ENCODE results near the gene YKT6.

Gene YKT6

GRCh38 chr7:44210107-44210506, 9.3 kb downstream of the YKT6 start:
- TF ChIP-seq CTCF (conservative IDR thresholded peaks at IDR 0.05; ENCODE audit: low read depth, low read length) = no peak
- H3K4me3 ChIP-seq (ENCODE audit: low read length) = no peak overlapping the region
- no peak for DNase-seq (ENCODE audit: low read depth)

- TF ChIP-seq CTCF (conservative IDR thresholded peaks at IDR 0.05; ENCODE audit: low read depth, low read length) = no peak
- H3K4me3 ChIP-seq (ENCODE audit: low read length) = no peak overlapping the region
- DNase-seq (ENCODE audit: low read depth) = no peak
Observed at GRCh38 chr7:44211126-44211675, 10.4 kb downstream of the YKT6 start.

- TF ChIP-seq CTCF (conservative IDR thresholded peaks at IDR 0.05; ENCODE audit: low read depth, low read length) = no peak
- H3K4me3 ChIP-seq (ENCODE audit: low read length) = no peak overlapping the region
- DNase-seq (ENCODE audit: low read depth) = no peak
Observed at GRCh38 chr7:44212018-44212417, 11.2 kb downstream of the YKT6 start.

GRCh38 chr7:44212581-44213184, 11.9 kb downstream of the YKT6 start:
- DNase-seq (ENCODE audit: low read depth) = no peak
- no peak for TF ChIP-seq CTCF (conservative IDR thresholded peaks at IDR 0.05; ENCODE audit: low read depth, low read length)
- no peak overlapping the region for H3K4me3 ChIP-seq (ENCODE audit: low read length)

GRCh38 chr7:44213206-44213876, 12.6 kb downstream of the YKT6 start:
- no peak overlapping the region for H3K4me3 ChIP-seq (ENCODE audit: low read length)
- DNase-seq (ENCODE audit: low read depth) = no peak
- TF ChIP-seq CTCF (conservative IDR thresholded peaks at IDR 0.05; ENCODE audit: low read depth, low read length) = no peak

GRCh38 chr7:44213877-44214388, 13.2 kb downstream of the YKT6 start:
- H3K4me3 ChIP-seq (ENCODE audit: low read length) = no peak overlapping the region
- no peak for TF ChIP-seq CTCF (conservative IDR thresholded peaks at IDR 0.05; ENCODE audit: low read depth, low read length)
- no peak for DNase-seq (ENCODE audit: low read depth)

GRCh38 chr7:44215531-44215930, 14.8 kb downstream of the YKT6 start:
- no peak overlapping the region for H3K4me3 ChIP-seq (ENCODE audit: low read length)
- no peak for DNase-seq (ENCODE audit: low read depth)
- no peak for TF ChIP-seq CTCF (conservative IDR thresholded peaks at IDR 0.05; ENCODE audit: low read depth, low read length)

All from retinal pigment epithelial cell (primary cell).